ENCODE results near the gene FAM120B. TPM values are rescaled to one million over a fixed set of nuclear protein-coding genes. Genes with fewer than 3 reads are reported as not detected.

Gene FAM120B
- total and polyA plus RNA-seq, 2 experiments from 2014 or later, result 7.2 to 16.7 TPM

DNA sequence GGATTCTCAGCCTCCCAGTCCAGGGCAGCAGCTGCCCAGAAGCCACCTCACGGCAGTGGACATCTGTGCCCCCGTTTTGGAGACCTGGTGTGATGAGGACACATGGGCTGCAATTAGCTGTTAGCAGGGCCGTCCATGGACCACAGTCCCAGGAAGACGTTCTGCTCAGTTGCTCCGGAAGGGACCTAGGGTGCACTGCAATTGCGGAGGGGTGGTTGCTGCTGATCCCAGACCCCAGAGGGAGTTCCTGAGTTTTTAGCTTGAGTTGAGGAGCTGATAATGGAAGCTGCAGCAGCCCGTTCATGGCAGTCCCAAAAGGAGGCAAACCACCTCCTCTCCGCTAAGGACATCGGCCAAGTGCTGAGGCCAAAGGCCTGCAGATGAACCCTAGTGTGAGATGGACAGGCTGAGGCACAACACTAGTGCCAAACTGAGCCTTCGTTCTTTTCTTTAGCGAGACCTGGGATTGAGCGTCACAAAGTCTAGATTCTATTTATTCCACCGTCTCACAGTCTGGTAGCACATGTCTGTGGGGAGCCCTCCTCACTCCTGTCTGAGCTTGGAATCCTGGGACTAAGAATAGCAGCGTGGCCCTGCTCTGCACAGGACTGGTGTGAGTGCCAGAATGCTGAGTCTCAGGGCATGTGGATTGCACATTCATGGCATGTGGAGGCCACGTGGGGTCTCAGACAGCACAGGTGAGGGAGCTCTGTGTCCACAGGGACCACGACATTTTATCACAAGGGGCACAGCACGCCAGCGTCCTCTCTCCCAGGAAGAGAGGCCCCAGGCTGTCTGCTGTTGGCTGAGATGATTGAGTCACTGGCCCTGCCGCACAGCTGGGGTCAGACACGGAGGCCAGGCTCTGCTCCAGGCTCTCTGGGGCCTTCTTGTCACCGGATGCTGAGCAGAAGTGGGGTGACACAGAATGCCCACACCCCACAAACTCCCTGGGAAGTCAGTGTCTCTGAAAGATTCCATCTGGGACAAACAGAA, 133.1 kb downstream of the FAM120B start (continued):
- TF ChIP-seq, protein P1, sequence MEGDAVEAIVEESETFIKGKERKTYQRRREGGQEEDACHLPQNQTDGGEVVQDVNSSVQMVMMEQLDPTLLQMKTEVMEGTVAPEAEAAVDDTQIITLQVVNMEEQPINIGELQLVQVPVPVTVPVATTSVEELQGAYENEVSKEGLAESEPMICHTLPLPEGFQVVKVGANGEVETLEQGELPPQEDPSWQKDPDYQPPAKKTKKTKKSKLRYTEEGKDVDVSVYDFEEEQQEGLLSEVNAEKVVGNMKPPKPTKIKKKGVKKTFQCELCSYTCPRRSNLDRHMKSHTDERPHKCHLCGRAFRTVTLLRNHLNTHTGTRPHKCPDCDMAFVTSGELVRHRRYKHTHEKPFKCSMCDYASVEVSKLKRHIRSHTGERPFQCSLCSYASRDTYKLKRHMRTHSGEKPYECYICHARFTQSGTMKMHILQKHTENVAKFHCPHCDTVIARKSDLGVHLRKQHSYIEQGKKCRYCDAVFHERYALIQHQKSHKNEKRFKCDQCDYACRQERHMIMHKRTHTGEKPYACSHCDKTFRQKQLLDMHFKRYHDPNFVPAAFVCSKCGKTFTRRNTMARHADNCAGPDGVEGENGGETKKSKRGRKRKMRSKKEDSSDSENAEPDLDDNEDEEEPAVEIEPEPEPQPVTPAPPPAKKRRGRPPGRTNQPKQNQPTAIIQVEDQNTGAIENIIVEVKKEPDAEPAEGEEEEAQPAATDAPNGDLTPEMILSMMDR (conservative IDR thresholded peaks at IDR 0.05; ENCODE audit: low read depth in 2 of 2), result no peak
- TF ChIP-seq, protein P2, sequence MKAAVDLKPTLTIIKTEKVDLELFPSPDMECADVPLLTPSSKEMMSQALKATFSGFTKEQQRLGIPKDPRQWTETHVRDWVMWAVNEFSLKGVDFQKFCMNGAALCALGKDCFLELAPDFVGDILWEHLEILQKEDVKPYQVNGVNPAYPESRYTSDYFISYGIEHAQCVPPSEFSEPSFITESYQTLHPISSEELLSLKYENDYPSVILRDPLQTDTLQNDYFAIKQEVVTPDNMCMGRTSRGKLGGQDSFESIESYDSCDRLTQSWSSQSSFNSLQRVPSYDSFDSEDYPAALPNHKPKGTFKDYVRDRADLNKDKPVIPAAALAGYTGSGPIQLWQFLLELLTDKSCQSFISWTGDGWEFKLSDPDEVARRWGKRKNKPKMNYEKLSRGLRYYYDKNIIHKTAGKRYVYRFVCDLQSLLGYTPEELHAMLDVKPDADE (IDR thresholded peaks at IDR 0.05), result no peak
- TF ChIP-seq JUNB (IDR thresholded peaks at IDR 0.05; ENCODE audit: unreplicated experiment) (no peak), CREB1 (CRISPR knock-in tag; IDR thresholded peaks at IDR 0.05; ENCODE audit: low read depth) (no peak), POLR2AphosphoS5 (IDR thresholded peaks at IDR 0.05; ENCODE audit: low read depth) (no peak), EZH2 (IDR thresholded peaks at IDR 0.05; ENCODE audit: low read depth, unreplicated experiment) (no peak), EZH2phosphoT487 (IDR thresholded peaks at IDR 0.05; ENCODE audit: unreplicated experiment) (no peak), ZNF114 (CRISPR knock-in tag; IDR thresholded peaks at IDR 0.05) (no peak), ZNF331 (CRISPR knock-in tag; IDR thresholded peaks at IDR 0.05; ENCODE audit: low read depth) (no peak)

DNA sequence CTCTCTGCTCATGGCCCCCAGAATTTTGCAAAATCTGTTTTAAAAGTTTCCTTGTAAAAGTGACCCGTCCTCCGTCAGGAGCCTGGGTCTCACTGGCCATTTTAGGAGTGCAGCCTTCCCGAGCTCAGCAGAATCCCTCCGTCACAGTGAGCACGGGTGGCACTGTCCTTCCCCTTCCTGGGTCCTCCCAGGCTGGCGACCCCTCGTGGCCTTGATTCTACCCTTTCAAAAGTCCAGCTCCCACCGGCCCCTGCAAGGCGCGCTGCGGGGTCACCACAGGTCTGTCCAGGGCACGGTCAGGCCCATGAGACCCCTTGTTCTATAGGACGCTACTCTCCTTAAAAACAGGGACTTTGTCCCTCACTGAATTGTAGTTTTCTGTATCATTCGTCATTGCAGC, 133.9 kb downstream of the FAM120B start:
- Histone ChIP-seq H3F3A (replicated peaks; ENCODE audit: low read depth) (no peaks in the 10 kb centered on the region), H4K20me1 (replicated peaks; ENCODE audit: insufficient read depth) (no peaks in the 10 kb centered on the region), H3K4me2 (no peak overlapping the region), H3K36me3 (ENCODE audit: insufficient read depth) (no peaks in the 10 kb centered on the region), H2AFZ (no peak overlapping the region), H3K4me1 (ENCODE audit: insufficient read depth) (peaks cover 5% of the 10 kb centered on the region; the same call in 1 of the 2 replicates), H3K27me3 (ENCODE audit: insufficient read depth) (no peaks in the 10 kb centered on the region), H3K4me3 (no peak overlapping the region), H3K79me2 (replicated peaks; ENCODE audit: insufficient read depth) (no peaks in the 10 kb centered on the region), H3K27ac (ENCODE audit: low read depth) (no peak overlapping the region), H3K9me2 (ENCODE audit: insufficient read depth) (0 out of 2 replicates have a peak, but pooled peaks cover 3% of the 10 kb centered on the region)
- no peak overlapping the region for H3K4me3 Mint-ChIP-seq
- H3K36me3 Mint-ChIP-seq (ENCODE audit: low read depth), result peaks cover 2% of the 10 kb centered on the region; the same call in 1 of the 3 replicates
- H3K4me1 Mint-ChIP-seq, result peaks cover 15% of the 10 kb centered on the region
- TF ChIP-seq, protein P3, sequence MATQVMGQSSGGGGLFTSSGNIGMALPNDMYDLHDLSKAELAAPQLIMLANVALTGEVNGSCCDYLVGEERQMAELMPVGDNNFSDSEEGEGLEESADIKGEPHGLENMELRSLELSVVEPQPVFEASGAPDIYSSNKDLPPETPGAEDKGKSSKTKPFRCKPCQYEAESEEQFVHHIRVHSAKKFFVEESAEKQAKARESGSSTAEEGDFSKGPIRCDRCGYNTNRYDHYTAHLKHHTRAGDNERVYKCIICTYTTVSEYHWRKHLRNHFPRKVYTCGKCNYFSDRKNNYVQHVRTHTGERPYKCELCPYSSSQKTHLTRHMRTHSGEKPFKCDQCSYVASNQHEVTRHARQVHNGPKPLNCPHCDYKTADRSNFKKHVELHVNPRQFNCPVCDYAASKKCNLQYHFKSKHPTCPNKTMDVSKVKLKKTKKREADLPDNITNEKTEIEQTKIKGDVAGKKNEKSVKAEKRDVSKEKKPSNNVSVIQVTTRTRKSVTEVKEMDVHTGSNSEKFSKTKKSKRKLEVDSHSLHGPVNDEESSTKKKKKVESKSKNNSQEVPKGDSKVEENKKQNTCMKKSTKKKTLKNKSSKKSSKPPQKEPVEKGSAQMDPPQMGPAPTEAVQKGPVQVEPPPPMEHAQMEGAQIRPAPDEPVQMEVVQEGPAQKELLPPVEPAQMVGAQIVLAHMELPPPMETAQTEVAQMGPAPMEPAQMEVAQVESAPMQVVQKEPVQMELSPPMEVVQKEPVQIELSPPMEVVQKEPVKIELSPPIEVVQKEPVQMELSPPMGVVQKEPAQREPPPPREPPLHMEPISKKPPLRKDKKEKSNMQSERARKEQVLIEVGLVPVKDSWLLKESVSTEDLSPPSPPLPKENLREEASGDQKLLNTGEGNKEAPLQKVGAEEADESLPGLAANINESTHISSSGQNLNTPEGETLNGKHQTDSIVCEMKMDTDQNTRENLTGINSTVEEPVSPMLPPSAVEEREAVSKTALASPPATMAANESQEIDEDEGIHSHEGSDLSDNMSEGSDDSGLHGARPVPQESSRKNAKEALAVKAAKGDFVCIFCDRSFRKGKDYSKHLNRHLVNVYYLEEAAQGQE (IDR thresholded peaks at IDR 0.05; ENCODE audit: unreplicated experiment), result no peak
- TF ChIP-seq CREB1 (CRISPR knock-in tag; IDR thresholded peaks at IDR 0.05; ENCODE audit: low read depth), result no peak
- TF ChIP-seq, protein P1 (conservative IDR thresholded peaks at IDR 0.05; ENCODE audit: low read depth in 2 of 2), result peak in 1 of 2 experiments; percentile 33; a peak in 2 of 4 replicates
- H3K27me3 Mint-ChIP-seq (ENCODE audit: insufficient read depth, low read depth, poor library complexity), result peaks cover 10% of the 10 kb centered on the region
- peaks cover 3% of the 10 kb centered on the region; the same call in 1 of the 3 replicates for H3K9me3 Mint-ChIP-seq
- H3K27ac Mint-ChIP-seq, result no peak overlapping the region
- ATAC-seq, result no peak
- DNase-seq (ENCODE audit: low spot score), result no peak

Data from GM23338 (cell line).